GM18520 (cell line): Measurements from ENCODE around the gene LRRC45.

Experiments used
- ATAC-seq: cut with Tn5 transposase; IDR thresholded peaks from one replicate; pipeline ENCODE4 v1.9.1; 2021; ENCODE audit not compliant: unreplicated experiment

The LRRC45 gene

GRCh38 chr17:82049106-82049505 lies 26.0 kb downstream of the LRRC45 start:
- ATAC-seq = no peak

GRCh38 chr17:82049521-82049971 lies 26.4 kb downstream of the LRRC45 start:
- ATAC-seq = no peak

GRCh38 chr17:82050152-82050760 lies 27.2 kb downstream of the LRRC45 start:
- no peak for ATAC-seq

- no peak for ATAC-seq
Observed at GRCh38 chr17:82050761-82051641, 27.9 kb downstream of the LRRC45 start.

- no peak for ATAC-seq
Observed at GRCh38 chr17:82051776-82052637, 28.9 kb downstream of the LRRC45 start, which contains the start of the genes GPS1 and RFNG. Gene GPS1, plus strand, starts transcription at chr17:82051898. Its CDS starts 34 bp downstream, at chr17:82051932. Gene RFNG, minus strand, starts transcription at chr17:82051811. Its CDS starts 45 bp downstream, at chr17:82051766.

DNA sequence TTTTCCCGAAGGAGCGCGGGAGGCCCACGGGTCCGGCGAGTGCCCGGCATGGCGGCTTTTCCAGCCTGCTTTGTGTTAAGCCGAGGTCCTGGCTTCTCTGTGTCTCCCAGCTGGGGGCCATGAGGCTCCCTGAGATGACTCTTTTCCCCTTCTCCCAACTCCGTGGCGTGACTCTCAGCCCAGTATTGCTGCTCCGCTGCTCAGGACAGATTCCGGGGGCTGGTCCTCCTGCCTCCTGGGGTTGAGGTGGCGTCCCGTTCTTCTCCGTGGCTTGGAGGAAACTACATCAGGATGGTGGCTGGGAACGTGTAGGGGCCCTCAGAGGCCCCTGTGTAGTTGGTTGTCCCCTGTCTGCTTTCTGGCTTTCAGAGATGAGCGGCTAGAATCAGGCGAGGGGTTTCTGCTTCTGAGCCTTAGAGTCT lies 29.5 kb downstream of the LRRC45 start:
- ATAC-seq = no peak

GRCh38 chr17:82053130-82053529 lies 30.0 kb downstream of the LRRC45 start:
- ATAC-seq = no peak

DNA sequence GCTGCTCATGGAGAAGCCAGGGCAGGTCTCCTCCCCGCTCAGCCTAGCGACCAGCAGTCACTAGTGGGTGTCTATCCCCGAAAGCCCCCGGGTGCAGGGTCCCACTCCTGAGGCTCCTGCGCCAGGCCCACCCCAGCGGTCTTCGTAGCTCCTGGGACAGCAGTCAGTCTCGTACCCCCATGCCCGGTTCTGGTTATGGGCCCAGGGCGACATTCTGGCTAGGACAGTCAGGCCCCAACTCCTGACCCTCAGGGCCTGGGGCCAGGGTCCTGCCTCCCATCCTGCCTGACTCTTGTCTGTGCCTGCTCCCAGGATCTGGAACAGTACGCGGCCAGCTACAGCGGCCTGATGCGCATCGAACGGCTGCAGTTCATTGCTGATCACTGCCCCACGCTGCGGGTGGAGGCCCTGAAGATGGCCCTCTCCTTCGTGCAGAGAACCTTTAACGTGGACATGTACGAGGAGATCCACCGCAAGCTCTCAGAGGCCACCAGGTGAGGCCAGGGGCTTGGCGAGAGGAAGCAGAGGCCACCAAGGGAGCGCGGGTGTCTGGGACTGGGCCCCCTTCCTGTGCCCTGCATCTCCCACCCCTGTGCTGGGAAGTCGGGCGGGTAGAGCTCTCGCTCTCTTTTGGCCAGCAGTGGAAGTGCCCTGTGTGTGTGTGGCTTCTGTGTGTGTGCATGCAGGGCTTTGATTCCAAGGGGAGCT lies 30.6 kb downstream of the LRRC45 start:
- no peak for ATAC-seq

GRCh38 chr17:82054351-82055022 lies 31.4 kb downstream of the LRRC45 start:
- no peak for ATAC-seq

- no peak for ATAC-seq
Observed at GRCh38 chr17:82055023-82055964, 32.2 kb downstream of the LRRC45 start.

- no peak for ATAC-seq
Observed at GRCh38 chr17:82055965-82056728, 33.0 kb downstream of the LRRC45 start.

- no peak for ATAC-seq
Observed at GRCh38 chr17:82056729-82057621, 33.9 kb downstream of the LRRC45 start.

GRCh38 chr17:82058230-82058854 lies 35.2 kb downstream of the LRRC45 start:
- ATAC-seq = no peak

- ATAC-seq = no peak
Observed at GRCh38 chr17:82058855-82059249, 35.7 kb downstream of the LRRC45 start.

- no peak for ATAC-seq
Observed at GRCh38 chr17:82059272-82060000, 36.3 kb downstream of the LRRC45 start.

DNA sequence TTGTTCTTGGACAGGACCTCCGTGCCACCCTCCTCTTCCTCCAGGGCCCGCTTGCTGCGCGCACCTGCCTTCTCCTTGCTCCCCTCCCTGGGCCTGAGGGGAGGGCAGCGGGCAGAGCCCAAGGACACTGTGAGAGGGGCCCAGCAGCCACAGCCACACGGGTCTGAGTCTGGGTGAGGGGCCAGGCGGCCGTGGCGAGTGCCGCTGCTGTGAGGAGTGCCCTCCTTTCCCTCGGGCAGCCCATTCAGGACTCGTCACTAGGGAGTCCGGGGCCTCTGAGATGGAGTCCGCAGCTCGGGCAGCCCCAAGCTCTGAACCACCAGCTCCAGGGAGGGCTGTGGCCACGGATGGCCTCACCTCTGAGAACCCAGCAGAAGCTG lies 36.9 kb downstream of the LRRC45 start:
- ATAC-seq = no peak
